NB4 (cell line): ENCODE measurements around the gene KMT2C.

Source experiments
- CTCF ChIP-seq: IDR thresholded peaks from one replicate; pipeline ENCODE4 v1.5.1; 2012; ENCODE audit warnings: low read depth, low read length
- MAX ChIP-seq: IDR thresholded peaks from 2 replicates; pipeline ENCODE4 v1.6.1; 2011; ENCODE audit warnings: low read depth, low read length
- MYC ChIP-seq: IDR thresholded peaks from 2 replicates; pipeline ENCODE4 v1.6.1; 2011; ENCODE audit warnings: low read depth, low read length
- POLR2A ChIP-seq: IDR thresholded peaks from 2 replicates; pipeline ENCODE4 v1.6.1; 2011; ENCODE audit warnings: mild to moderate bottlenecking; ENCODE audit not compliant: insufficient read length; ENCODE audit errors: extremely low read depth

- TF ChIP-seq CTCF (no peak), POLR2A (no peak), MAX (no peak), MYC (no peak)
Measured at GRCh38 chr7:152383341-152384234, 52.2 kb downstream of the KMT2C start.
